Stimulated activated CD4-positive, alpha-beta T cell treated with anti-CD3 and anti-CD28 coated beads, Interleukin-4, amount 100 ng/mL, for 24 hours (primary cell): ENCODE results near the gene RUNDC1.
"Not testable (repeated sequence)": the region's sequence is repeated elsewhere in the genome, so short reads cannot be mapped to it uniquely, and the experiment has no call there.

ENCODE experiments used
- DNase-seq: peaks from one replicate; pipeline ENCODE4 v3.0.0-alpha.2; 2020

RUNDC1 gene

GRCh38 chr17:42980274-42980765, at the start of gene RUNDC1:
Gene RUNDC1, plus strand, starts transcription at chr17:42980565. Its CDS starts 12 bp downstream, at chr17:42980577.
- DNase-seq: peak; percentile 91

GRCh38 chr17:42937712-42938596, 42.4 kb upstream of the RUNDC1 start:
- peak; percentile 12 for DNase-seq

GRCh38 chr17:42944211-42944610, 36.2 kb upstream of the RUNDC1 start:
- no peak for DNase-seq

GRCh38 chr17:42946812-42947211, 33.6 kb upstream of the RUNDC1 start:
- DNase-seq: no peak

GRCh38 chr17:42950044-42950783, 30.2 kb upstream of the RUNDC1 start:
- DNase-seq: no peak

GRCh38 chr17:42953669-42954068, 26.7 kb upstream of the RUNDC1 start:
- no peak for DNase-seq

- peak; percentile 92 for DNase-seq
These were observed 16.0 kb upstream of the RUNDC1 start, which contains the start of gene AARSD1 for GRCh38 chr17:42964161-42964932. Gene AARSD1, minus strand, starts transcription at chr17:42964454. Its CDS starts 14 bp downstream, at chr17:42964440.

- no peak for DNase-seq
These were observed 12.4 kb upstream of the RUNDC1 start for GRCh38 chr17:42967925-42968324.

- no peak for DNase-seq
These were observed 11.3 kb upstream of the RUNDC1 start for GRCh38 chr17:42969001-42969581.

- DNase-seq: no peak
These were observed 8.8 kb upstream of the RUNDC1 start for GRCh38 chr17:42971589-42971988.

- not testable (repeated sequence) for DNase-seq
These were observed 7.0 kb upstream of the RUNDC1 start for GRCh38 chr17:42973323-42973722.

- DNase-seq: no peak
These were observed 5.1 kb upstream of the RUNDC1 start for GRCh38 chr17:42975265-42975664.

- DNase-seq: not testable (repeated sequence)
These were observed 4.7 kb upstream of the RUNDC1 start for GRCh38 chr17:42975701-42976100.

GRCh38 chr17:42979511-42980273, 673 bp upstream of the RUNDC1 start, which contains the start of gene PTGES3L:
Gene PTGES3L, minus strand, starts transcription at chr17:42980080. Its CDS starts 27 bp downstream, at chr17:42980053.
- peak; percentile 36 for DNase-seq

- peak; percentile 72 for DNase-seq
These were observed 517 bp downstream of the RUNDC1 start for GRCh38 chr17:42980766-42981397.

- no peak for DNase-seq
These were observed 1.9 kb downstream of the RUNDC1 start for GRCh38 chr17:42982266-42982665.

GRCh38 chr17:42985225-42985624, 4.9 kb downstream of the RUNDC1 start:
- no peak for DNase-seq

GRCh38 chr17:42989141-42989540, 8.8 kb downstream of the RUNDC1 start:
- no peak for DNase-seq

GRCh38 chr17:42989726-42990652, 9.6 kb downstream of the RUNDC1 start:
- no peak for DNase-seq

GRCh38 chr17:42991471-42991870, 11.1 kb downstream of the RUNDC1 start:
- DNase-seq: no peak
